NCI-H226 (cell line): ENCODE measurements around the gene YPEL2.
"Not testable (repeated sequence)": the region's sequence is repeated elsewhere in the genome, so short reads cannot be mapped to it uniquely, and the experiment has no call there.

Experiments
- DNase-seq: peaks from one replicate; pipeline ENCODE4 v3.0.0-alpha.2; 2015

The YPEL2 gene

DNA sequence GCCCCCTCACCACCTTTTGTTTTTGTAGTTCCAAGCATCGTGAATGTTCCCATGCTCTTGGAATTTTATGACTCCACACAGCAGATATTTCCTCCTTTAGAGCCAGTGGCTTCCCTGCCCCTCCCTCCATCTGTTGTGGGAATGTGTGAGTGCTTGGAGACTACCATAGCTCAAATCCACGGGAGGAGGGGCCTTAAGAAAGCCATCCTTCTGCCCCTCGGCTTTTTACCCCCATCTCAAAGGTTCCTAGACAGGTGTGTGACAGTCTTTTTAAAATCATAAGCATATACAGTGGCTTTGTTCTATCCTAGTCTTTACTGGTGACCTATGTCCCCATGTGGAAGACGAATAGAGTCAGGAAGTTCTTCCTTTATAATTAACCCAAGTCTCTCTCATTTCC, 47.2 kb downstream of the YPEL2 start:
- DNase-seq, result peak; percentile 60

- DNase-seq, result no peak
Measured at GRCh38 chr17:59380474-59380873, 49.0 kb downstream of the YPEL2 start.

- peak; percentile 31 for DNase-seq
Measured at GRCh38 chr17:59381716-59382570, 50.5 kb downstream of the YPEL2 start.

DNA sequence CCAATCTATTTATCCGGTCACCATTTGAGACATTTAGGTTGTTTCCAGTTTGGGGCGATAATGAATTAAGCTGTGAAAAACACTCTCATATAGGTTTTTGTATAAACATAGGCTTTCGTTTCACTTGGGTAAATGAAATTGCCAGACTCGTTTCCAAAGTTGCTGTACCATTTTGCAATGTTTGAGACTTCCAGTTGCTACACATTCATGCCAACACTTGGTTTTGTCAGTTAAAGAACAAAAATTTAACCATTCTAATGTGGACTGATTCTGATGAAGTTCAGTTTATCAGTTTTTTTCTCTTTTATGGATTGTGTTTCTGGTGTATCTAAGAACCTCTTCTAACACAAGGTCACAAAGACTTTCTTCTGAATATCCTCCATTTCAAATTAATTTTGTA, 52.4 kb downstream of the YPEL2 start:
- no peak for DNase-seq

DNA sequence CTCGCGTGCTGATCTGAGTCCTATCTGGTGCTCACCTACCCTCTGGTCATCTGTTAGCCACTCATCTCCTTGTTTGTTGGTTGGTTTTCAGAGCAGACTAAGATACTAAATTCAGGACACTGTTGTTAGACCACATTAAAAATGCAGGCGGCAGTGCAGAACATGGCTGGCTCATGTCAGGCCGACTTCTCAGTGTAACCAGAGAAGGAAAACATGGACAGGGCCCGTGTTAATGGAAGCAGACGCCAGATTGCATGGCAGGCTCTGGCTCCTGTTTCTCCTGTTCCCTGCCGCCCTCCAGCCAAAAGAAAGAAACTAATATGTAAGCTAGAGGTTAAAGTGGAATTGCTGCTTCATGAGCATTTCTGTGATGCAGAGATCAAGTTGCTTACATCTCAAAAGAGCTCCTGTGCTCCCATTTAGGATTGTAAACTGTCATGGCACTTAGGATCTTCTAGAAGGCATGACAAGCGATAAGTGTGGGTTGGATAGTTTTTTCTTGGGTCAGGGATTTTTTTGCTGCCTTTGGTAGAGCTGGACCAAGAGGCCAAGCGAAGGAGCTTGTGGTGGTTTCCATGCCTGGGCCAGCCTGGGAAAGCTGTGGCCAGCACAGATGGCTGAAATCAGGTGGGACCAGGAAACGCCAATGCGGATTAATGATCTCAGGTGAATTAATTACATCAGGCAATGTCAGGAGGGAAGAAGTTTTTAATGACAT, 56.1 kb downstream of the YPEL2 start:
- no peak for DNase-seq

DNA sequence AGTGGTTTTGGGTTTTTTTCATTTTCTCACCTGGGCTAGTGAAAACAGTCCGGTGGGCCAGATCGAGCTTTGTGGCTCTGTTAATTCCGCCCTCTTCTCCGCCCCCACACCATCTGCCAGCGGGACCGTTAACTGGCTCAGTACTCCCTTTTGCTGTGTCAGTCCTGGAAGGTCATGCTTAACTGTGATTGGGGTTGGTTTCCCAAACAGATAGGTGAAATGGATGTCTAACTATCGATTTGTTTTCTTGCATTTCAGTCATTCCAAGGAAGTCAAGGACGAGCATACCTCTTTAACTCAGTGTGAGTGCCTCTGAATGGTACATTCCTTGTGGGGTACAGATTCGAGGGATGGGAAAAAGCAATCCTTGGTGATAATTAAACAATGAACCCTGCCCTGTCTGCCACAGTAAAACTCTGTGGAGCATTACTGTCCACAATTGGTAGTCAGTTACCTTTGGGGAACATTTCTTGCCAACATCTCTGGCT, 56.7 kb downstream of the YPEL2 start:
- DNase-seq, result no peak

- no peak for DNase-seq
Measured at GRCh38 chr17:59389066-59389465, 57.6 kb downstream of the YPEL2 start.

DNA sequence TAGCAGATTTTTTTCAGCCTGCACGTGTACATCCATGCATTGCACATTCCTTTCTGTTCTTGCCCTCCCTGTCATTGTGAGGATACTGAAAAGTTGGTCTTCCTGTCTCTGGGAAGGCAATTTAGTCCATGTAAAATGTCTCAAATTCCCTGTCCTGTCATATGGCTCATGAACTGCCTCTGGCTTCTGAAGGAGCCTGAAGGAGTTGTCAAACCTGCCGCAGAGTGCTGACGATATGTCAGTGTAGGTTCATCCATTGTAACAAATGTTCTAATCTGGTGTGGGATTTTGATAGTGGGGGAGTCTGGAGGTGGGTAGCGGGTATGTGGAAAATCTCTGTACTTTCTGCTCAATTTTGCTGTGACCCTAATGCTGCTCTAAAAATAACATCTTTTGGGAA, 59.6 kb downstream of the YPEL2 start:
- no peak for DNase-seq

- DNase-seq, result no peak
Measured at GRCh38 chr17:59392973-59393679, 61.7 kb downstream of the YPEL2 start.

- DNase-seq, result not testable (repeated sequence)
Measured at GRCh38 chr17:59393742-59394410, 62.4 kb downstream of the YPEL2 start.

DNA sequence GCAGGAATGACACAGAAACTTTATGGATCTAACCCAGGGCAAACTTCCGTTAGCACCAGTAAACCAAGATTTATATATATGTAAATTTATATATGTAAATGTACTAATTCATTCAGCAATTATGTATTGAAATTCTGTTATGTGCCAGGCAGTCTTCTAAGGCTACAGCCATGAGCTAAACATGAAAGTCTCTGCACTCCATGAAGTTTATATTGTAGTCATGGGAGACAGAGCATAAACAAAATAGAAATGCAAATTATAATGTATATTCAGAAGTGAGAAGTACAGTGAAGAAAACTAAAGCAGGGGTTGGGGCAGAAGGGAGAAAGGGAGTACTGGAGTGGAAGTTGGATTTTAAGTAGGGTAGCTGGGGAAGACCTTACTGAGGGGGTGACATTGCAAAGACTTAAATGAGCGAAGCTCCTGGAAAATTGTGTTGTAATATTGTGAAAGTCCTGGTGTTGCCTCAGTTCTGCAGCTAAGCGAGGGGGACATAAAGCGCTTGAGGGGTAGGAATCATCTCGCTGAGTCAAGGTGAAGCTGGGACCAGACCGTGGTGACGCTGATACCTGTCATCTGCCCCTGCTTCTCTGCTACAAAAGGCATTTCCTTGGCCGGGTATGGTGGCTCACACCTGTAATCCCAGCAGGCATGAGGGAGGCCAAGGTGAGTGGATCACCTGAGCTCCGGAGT, 64.8 kb downstream of the YPEL2 start:
- DNase-seq, result no peak

- DNase-seq, result no peak
Measured at GRCh38 chr17:59397316-59398073, 66.0 kb downstream of the YPEL2 start.

- no peak for DNase-seq
Measured at GRCh38 chr17:59399914-59400313, 68.5 kb downstream of the YPEL2 start.

- DNase-seq, result no peak
Measured at GRCh38 chr17:59400858-59401257, 69.4 kb downstream of the YPEL2 start.

DNA sequence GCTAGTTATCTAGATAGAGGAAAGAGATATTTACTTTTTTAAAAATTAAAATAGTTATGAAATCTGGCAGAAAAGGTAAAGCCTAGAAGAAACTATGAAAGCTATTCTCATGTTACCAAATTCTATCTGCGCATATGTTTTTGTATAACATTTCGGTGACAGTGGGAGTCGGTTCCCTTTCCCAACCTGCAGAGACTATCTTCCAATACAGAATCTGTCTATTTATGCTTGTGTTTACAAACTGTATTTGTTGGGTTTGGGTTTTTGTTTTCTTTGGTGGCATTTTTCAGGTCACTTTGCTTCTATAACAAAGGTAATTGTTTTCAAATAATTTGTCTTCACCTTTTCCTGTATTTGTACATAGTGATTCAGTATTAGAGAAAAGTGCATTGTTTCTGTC, 69.8 kb downstream of the YPEL2 start:
- no peak for DNase-seq

GRCh38 chr17:59401725-59402124, 70.3 kb downstream of the YPEL2 start:
- DNase-seq, result no peak

GRCh38 chr17:59402760-59403159, 71.3 kb downstream of the YPEL2 start:
- DNase-seq, result no peak

DNA sequence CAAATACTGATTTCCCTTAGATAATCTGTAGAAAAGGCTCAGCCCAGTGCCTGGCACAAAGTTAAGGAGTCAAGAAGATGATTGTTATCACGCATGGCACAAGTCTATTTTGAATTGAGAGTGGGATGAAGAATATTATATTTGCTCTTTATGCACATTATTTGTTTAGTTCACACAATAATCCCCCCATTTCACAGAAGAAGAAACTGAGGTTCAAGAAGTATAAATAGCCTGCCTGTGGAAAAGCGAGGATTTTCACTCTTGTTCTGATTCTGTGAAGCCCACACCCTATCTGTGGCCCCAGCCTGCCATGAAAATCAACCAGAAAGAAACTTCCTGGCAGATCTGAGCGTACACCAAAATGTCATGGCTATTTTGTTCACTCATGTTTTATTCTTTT, 73.0 kb downstream of the YPEL2 start:
- DNase-seq, result no peak

DNA sequence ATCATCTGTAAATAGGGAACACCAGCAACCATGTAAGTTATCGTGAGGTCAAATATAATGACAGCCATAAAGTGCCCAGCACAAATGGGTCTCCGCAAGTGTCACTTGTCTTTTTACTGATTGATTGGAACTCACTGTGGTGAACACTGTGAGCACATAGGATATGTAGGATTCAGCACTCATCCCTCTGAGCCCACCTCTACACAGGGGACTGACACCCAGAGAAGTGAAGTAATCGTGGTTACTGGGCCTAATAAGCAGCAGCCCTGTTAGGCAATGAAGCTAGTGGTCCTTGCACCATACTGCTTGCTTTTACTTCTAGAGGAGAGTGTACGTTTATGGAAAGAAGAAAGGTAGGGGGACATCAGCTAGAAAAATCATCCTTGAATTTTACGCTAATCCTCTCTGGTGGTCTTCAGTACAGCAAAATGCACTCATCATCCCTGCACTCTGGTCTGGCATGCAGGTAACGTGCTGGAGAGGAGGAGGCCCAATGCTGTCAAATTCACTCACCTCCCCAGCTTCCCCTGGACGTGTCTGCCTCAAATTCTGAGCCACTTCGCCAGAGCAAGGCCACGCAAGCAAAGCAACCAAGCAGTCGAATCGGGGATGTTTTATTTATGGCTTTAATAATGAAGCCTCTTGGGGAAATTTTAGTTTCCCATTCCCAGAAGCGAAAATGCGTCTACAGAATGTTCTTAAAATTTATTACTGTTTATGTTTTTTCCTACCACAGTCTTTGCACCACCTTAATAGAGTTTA, 74.7 kb downstream of the YPEL2 start:
- DNase-seq, result no peak

DNA sequence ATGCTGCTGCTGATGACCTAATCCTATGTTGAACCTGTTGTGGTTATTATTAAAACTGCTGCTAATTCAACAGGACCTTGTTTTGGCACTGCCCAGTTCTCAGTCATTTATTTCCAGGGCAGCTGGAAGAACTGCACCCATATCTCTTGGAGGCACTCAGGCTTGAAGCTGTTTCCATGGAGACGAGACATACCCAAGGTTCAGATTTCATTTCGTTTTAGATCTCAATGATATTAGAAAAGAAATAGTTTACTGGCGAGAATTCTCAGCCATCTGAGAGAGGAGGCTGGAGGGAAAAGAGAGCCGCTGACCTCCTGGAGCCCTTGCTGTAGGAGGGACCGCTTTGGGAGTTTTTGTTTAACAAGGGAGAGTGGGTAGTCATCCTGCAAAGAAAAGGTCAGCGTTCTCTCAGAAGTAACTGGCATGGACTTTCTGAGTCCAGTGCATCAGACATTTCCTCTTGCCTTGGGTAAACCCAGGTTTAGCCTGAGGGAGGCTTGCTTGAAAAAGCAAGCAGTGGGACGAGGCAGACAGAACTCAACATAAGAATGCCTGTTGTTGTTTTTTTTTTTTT, 75.4 kb downstream of the YPEL2 start:
- DNase-seq, result peak; percentile 68
